HG02610 (cell line): Measurements from ENCODE around the gene TAS2R50.

Experiments
- ATAC-seq: cut with Tn5 transposase; IDR thresholded peaks from one replicate; pipeline ENCODE4 v1.9.1; 2021; ENCODE audit warnings: mild to moderate bottlenecking, moderate library complexity; ENCODE audit not compliant: unreplicated experiment

TAS2R50 gene, protein sequence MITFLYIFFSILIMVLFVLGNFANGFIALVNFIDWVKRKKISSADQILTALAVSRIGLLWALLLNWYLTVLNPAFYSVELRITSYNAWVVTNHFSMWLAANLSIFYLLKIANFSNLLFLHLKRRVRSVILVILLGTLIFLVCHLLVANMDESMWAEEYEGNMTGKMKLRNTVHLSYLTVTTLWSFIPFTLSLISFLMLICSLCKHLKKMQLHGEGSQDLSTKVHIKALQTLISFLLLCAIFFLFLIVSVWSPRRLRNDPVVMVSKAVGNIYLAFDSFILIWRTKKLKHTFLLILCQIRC

DNA sequence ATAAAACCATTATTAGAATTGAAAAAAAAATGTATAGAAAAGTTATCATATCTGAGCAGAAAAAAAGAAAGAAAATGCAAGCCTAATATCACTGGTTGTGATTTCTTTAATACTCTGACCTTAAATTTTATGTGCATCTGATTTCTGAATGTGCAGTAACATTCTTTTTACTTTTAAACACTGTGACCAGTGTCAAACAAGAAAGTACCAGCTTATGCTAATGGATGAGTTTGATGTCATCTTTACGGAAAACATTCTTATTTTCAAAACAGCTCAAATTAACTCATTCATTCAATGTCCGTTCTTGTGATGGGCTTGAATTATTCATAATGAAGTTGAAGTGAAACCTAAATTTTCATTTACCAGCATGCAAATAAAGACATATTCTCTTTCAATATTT lies at the start of gene TAS2R50:
Gene TAS2R50 (minus strand): TSS at position 101 of the 400 bp plus-strand sequence. CDS start 52 bp downstream, at position 49.
- ATAC-seq = no peak

DNA sequence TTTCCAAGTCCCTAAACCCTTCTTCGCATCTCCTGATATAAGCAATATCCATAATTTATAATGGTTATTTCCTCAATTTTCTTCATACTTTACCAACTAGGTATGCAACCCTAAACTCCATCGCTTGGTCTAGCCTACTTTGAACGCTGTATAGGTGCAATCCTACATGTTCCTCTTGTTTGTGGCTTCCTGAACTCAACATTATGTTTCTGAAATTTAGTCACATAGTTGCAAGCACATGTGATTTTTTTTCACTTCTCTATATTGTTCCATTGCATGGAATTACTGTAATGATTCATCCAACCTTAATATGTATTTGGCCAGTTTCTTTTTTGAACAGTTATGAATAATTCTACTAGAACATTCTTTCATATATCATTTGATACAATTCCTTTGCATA lies 47.2 kb upstream of the TAS2R50 start:
- peak; percentile 85 for ATAC-seq

- ATAC-seq = no peak
Measured at GRCh38 chr12:11031307-11031706, 44.6 kb upstream of the TAS2R50 start, which contains the start of gene TAS2R31. TSS of gene TAS2R31 (minus strand) at chr12:11031407. CDS start at chr12:11031335, 72 bp downstream.

DNA sequence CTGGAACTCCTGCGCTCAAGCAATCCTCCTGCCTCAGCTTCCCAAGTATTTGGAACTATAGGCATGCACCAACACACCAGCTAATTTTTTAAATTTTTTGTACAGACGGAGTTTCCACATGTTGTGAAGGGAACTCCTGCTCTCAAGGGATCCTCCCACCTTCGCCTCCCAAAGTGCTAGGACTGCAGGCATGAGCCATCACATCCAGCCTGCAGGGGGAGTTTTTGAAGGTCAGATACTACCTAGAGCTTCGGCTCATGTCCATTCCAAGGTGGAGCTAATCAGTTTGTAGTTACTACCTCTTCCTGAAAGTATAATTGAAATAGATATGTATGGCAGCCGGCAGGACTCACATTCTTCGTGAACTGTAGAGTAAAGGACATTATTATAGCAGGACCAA lies 39.4 kb upstream of the TAS2R50 start:
- no peak for ATAC-seq

DNA sequence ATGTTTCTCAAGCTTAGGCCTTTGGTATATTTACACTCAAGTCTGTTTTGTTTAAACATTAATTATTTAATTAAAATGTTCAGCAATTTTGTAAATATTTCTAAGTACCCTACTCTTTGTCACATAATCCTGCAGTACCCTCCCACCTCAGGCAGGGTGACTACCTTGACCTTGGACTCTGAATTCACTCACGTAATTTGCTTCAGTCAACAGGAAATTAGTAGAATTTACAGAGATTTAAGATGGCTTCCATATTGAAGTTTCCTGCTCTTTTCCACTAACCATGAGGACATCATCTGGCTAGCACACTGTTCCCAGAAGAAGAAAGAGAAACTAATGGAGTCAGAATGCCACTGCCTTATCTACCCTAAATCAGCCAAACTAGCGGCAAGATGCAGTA lies 36.7 kb upstream of the TAS2R50 start:
- no peak for ATAC-seq

DNA sequence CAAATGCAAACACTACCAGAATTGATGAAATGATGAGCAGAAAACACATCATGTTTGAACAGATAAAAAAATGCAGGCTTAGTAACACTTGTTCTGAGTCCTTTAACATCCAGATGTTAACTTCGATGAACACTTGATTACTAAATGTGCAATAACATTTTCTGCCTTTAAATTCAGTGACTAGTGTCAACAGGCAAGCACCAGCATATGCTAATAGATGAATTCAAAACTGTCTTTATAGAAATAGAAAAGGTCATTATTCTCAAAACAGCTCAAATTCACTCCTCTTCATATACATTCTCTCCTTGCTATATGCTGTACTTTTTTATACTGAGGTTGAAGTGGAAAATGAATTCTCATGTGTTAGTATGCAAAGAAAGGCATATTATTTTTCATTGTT lies 35.8 kb upstream of the TAS2R50 start, which contains the start of gene TAS2R19:
Gene TAS2R19 (minus strand): TSS at position 101 of the 400 bp plus-strand sequence. CDS start 49 bp downstream, at position 52.
- ATAC-seq = no peak

DNA sequence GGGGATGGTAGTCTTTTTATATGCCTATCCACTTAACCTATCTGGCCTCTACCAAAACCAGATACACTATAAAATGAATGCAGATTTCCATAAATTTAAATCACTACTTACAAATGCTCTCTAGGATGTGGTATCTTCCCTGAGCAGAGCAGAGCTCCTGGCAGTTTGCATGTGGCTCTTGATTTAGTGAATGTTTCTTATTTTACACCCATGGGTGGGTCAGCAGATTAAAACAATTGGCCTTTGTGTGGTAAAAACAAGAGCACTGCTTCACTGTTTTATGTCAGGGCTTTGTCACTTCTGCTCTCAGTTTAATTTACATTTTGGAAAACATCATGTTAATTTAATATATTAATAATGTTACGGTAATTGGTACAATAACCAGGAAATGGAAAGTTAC lies 30.2 kb upstream of the TAS2R50 start:
- no peak for ATAC-seq

GRCh38 chr12:11015775-11016430 lies 29.2 kb upstream of the TAS2R50 start:
- no peak for ATAC-seq

DNA sequence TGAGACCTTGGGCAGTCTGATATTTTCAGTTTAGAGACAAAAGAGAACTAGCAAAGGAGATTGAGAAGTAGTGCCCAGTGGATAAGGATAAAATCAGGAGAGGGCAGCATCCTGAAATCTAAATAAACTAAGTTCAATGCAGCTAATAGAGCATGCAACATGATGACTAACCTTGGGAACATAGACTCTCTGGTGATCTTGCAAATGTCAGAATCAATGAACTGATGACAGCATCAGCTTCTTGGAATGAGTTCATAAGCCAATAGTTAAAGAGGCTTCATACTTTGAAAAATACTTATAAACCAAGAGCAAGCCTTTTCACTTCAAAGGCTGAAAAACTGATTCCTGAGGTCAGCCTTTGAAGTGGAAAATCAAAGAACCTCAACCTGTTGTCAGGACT lies 27.5 kb upstream of the TAS2R50 start:
- ATAC-seq = no peak

DNA sequence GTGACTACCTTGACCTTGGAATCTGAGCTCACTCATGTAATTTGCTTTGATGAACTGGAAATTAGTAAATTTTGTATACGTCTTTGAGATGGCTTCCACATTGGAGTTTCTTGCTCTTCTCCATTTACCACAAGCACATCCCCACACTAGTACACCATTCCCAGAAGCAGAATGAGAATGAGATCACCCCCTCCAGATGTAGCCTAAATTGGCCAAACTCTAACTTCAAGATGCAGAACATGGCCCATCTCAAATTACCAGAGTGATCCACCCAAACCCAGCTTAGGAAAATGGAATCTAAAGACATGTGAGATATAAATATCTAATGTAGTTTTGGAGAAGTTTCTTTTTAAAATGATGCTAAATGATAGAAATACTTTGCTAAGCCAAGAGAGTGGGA lies 20.9 kb upstream of the TAS2R50 start:
- no peak for ATAC-seq

- no peak for ATAC-seq
Measured at GRCh38 chr12:10998204-10998603, 11.5 kb upstream of the TAS2R50 start, which contains the start of gene TAS2R20. TSS of gene TAS2R20 (minus strand) at chr12:10998304. CDS start at chr12:10997875, 429 bp downstream.

GRCh38 chr12:10994307-10994706 lies 7.6 kb upstream of the TAS2R50 start:
- no peak for ATAC-seq

DNA sequence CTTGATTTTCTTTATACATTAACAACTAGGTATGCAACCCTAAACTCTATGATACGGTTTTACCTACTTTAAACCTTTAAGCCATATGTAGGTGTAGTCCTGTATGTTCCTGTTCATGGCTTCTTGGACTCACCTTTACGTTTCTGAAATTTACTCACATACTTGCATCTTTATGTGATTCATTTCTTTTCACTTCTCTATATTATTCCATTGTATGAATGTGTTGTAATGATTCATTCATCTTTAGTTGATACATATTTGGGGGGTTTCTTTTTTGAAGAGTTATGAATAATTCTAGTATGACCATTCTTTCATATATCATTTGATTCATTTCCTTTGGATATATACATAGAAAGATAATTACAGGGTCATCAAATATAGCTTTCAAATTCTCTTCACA lies 2.4 kb upstream of the TAS2R50 start:
- no peak for ATAC-seq

GRCh38 chr12:10982244-10982643 lies 4.5 kb downstream of the TAS2R50 start:
- peak; percentile 80 for ATAC-seq

DNA sequence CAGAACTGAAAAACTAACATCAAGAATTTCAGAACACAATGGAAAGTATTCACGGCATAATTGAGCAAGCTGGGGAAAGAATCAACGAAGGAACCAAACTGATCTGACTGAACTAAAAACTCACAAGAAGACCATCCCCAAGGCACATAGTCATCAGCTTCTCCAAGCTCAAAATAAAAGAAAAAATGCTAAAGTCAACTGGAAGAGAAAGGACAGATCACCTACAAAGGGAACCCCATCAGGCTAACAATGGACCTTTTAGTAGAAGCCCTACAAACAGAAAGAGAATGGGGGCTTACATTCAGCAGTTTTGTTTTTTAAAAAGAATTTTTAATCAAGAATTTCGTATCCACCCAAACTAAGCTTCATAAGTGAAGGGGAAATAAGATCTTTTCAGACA lies 11.7 kb downstream of the TAS2R50 start:
- ATAC-seq = no peak

GRCh38 chr12:10968765-10969456 lies 17.8 kb downstream of the TAS2R50 start:
- no peak for ATAC-seq

DNA sequence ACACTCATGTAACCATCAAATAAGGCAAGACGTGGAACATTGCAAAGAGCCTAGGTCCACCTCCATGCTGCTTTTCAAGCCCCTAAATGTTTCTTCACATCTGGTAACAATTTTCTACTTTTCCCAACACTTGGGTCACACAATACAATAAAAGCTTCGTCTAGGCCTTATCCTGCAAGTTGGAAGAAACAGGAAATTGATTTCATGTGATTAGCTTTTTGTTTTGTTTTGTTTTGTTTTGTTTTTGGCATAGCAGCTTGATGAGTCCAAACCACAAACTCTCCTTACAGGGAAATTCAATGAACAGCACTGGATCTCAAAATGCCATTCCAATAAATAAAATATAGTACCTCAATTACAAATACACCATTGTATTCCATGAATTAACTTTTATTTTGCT lies 19.3 kb downstream of the TAS2R50 start:
- ATAC-seq = no peak

DNA sequence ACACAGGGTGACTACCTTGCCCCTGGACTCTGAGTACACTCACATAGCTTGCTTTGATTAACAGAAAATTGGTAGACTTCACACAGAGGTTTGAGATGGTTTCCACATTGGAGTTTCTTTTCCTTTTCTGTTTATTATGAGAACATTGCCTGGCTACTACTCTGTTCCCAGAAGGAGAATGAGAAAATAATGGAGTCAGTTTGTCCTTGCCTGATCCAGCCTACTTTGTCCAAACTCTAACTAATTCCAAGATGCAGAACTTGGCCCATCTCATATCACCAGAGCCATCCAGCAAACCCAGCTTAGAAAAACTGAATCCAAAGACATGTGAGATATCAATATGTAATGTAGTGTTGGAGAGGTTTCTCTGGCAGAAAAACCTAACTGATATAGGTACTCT lies 20.4 kb downstream of the TAS2R50 start:
- no peak for ATAC-seq

DNA sequence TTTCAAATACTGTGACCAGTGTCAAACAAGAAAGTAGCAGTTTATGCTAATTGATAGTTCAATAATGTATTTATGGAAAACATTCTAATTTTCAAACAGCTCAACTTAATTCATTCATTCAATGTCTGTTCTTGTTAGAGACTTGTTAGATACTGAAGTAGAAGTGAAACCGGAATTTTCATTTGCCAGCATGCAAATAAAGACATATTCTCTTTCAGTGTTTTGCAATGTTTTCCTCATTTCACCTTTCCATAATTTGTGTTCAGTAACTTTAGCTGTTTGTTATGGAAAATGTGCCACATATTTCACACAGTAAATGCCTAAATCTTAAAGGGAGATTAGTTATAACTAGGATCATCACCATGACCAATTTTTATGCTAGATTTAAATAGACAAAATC lies 21.2 kb downstream of the TAS2R50 start:
- no peak for ATAC-seq

GRCh38 chr12:10960211-10960610 lies 26.5 kb downstream of the TAS2R50 start:
- ATAC-seq = no peak

- ATAC-seq = no peak
Measured at GRCh38 chr12:10959804-10960203, 26.9 kb downstream of the TAS2R50 start.

DNA sequence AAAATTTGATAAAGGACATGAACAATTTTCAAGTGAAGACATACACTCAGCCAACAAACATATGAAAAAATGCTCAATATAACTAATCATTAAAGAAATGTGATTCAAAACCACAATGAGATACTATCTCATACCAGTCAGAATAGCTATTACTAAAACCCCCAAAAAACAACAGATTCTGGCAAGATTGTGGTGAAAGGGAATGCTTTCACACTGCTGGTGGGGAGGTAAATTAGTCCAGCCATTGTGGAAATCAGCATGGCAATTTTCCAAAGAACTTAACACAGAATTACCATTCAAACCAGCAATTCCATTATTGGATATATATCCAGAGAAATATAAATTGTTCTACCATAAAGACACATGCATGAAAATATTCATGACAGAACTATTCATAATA lies 29.0 kb downstream of the TAS2R50 start:
- no peak for ATAC-seq
